DND-41 (cell line): Measurements from ENCODE around the gene MAP3K1.

Source experiments
- EZH2 ChIP-seq: IDR thresholded peaks from 3 replicates; pipeline ENCODE4 v1.6.1; 2012; ENCODE audit warnings: borderline replicate concordance, low read depth, mild to moderate bottlenecking, moderate library complexity, low read length, inconsistent platforms; ENCODE audit not compliant: severe bottlenecking
- TF ChIP-seq, protein P1 (sequence below): IDR thresholded peaks from 2 replicates; pipeline ENCODE4 v1.5.1; 2012; ENCODE audit warnings: borderline replicate concordance, low read length, moderate library complexity, mild to moderate bottlenecking; ENCODE audit not compliant: poor library complexity, severe bottlenecking; ENCODE audit errors: extremely low read depth

DNA sequence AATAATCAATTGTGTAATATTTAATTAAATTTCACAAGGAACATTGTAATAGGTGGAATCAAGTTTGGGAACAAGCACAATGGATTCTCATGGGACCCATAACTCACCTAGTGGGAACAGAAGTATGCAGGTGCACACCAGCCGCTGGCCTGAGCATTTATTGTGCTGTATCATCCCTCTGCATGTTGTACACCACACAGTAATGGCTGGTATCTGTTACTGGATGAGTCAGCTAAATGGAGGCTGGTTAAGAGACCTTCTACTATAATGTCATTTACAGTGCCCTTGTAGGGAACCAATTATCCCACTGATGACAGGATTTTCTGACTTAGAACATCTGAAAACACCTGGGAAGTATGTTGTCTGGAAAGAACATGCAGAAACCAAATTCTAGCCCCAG is 3.2 kb upstream of the MAP3K1 start:
- TF ChIP-seq, protein P1, sequence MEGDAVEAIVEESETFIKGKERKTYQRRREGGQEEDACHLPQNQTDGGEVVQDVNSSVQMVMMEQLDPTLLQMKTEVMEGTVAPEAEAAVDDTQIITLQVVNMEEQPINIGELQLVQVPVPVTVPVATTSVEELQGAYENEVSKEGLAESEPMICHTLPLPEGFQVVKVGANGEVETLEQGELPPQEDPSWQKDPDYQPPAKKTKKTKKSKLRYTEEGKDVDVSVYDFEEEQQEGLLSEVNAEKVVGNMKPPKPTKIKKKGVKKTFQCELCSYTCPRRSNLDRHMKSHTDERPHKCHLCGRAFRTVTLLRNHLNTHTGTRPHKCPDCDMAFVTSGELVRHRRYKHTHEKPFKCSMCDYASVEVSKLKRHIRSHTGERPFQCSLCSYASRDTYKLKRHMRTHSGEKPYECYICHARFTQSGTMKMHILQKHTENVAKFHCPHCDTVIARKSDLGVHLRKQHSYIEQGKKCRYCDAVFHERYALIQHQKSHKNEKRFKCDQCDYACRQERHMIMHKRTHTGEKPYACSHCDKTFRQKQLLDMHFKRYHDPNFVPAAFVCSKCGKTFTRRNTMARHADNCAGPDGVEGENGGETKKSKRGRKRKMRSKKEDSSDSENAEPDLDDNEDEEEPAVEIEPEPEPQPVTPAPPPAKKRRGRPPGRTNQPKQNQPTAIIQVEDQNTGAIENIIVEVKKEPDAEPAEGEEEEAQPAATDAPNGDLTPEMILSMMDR = no peak
- no peak for TF ChIP-seq EZH2
